ENCODE data around the gene MKNK1.

The MKNK1 gene

GRCh38 chr1:46619656-46620258 lies 15.7 kb upstream of the MKNK1 start:
- ChIA-PET CTCF (interaction anchor here (3.1 kb wide), 1 partner anchor 105 kb away, joined by 16 read pairs; no protein-coding TSS in a partner anchor), POLR2A (interaction anchor here (8.9 kb wide), 1 partner anchor 15 kb away, joined by 77 read pairs; the partner anchor contains the start of gene MKNK1)
- no peak overlapping the region for H3K27ac ChIP-seq (ENCODE audit: extremely low read depth, low read depth, low read length)

GRCh38 chr1:46618754-46619415 lies 14.8 kb upstream of the MKNK1 start:
- no peaks in the 10 kb centered on the region for H3K36me3 ChIP-seq (ENCODE audit: control insufficient read depth in 2 of 2, insufficient read depth in 1 of 2, low read length in 2 of 2)

More at GRCh38 chr1:46619656-46620258, 15.7 kb upstream of the MKNK1 start:
- H3K9me3 ChIP-seq (ENCODE audit: control insufficient read depth, insufficient read depth, low read depth, low read length), result no peaks in the 10 kb centered on the region
- H3K4me3 ChIP-seq (ENCODE audit: low read depth, low read length), result no peak overlapping the region
- H3K4me1 ChIP-seq (ENCODE audit: control insufficient read depth, insufficient read depth, low read length), result 0 out of 2 replicates have a peak, but pooled peaks cover 3% of the 10 kb centered on the region
- TF ChIP-seq ZNF184 (tag by site-specific recombination; IDR thresholded peaks at IDR 0.05) (no peak), KLF16 (tag by site-specific recombination; IDR thresholded peaks at IDR 0.05) (no peak), PRDM1 (tag by site-specific recombination; IDR thresholded peaks at IDR 0.05) (no peak), BCL6B (tag by site-specific recombination; IDR thresholded peaks at IDR 0.05) (no peak), ZNF785 (tag by site-specific recombination; IDR thresholded peaks at IDR 0.05) (no peak)
- H3K36me3 ChIP-seq (ENCODE audit: control insufficient read depth in 2 of 2, insufficient read depth in 1 of 2, low read length in 2 of 2), result no peaks in the 10 kb centered on the region

More at GRCh38 chr1:46618754-46619415, 14.8 kb upstream of the MKNK1 start:
- H3K27ac ChIP-seq (ENCODE audit: extremely low read depth, low read depth, low read length), result no peak overlapping the region
- H3K4me1 ChIP-seq (ENCODE audit: control insufficient read depth, insufficient read depth, low read length), result no peaks in the 10 kb centered on the region
- H3K4me3 ChIP-seq (ENCODE audit: low read depth, low read length), result no peak overlapping the region
- ChIA-PET POLR2A (interaction anchor here (8.9 kb wide), 1 partner anchor 14 kb away, joined by 77 read pairs; the partner anchor contains the start of gene MKNK1), CTCF (interaction anchor here (1.0 to 3.1 kb wide), 3 partner anchors 14 to 172 kb away, joined by 3 to 16 read pairs (median 3); no protein-coding TSS in a partner anchor)
- no peaks in the 10 kb centered on the region for H3K9me3 ChIP-seq (ENCODE audit: control insufficient read depth, insufficient read depth, low read depth, low read length)
- TF ChIP-seq ZSCAN18 (tag by site-specific recombination; IDR thresholded peaks at IDR 0.05) (no peak), SCRT1 (tag by site-specific recombination; IDR thresholded peaks at IDR 0.05; ENCODE audit: borderline replicate concordance) (0 out of 2 replicates have a peak, but pooled peaks have one; percentile 39), BCL6B (tag by site-specific recombination; IDR thresholded peaks at IDR 0.05) (no peak), ZNF791 (tag by site-specific recombination; IDR thresholded peaks at IDR 0.05) (no peak), ZNF623 (tag by site-specific recombination; IDR thresholded peaks at IDR 0.05) (no peak), ZBTB26 (tag by site-specific recombination; optimal IDR thresholded peaks at IDR 0.05) (no peak), ZFP41 (tag by site-specific recombination; IDR thresholded peaks at IDR 0.05; ENCODE audit: borderline replicate concordance) (no peak), SCRT2 (tag by site-specific recombination; IDR thresholded peaks at IDR 0.05) (peak; percentile 84), ZFP3 (tag by site-specific recombination; IDR thresholded peaks at IDR 0.05; ENCODE audit: low read depth) (peak; percentile 51; the same call in 1 of the 2 replicates), HOXA7 (CRISPR knock-in tag; IDR thresholded peaks at IDR 0.05; ENCODE audit: borderline replicate concordance) (no peak)

All from HEK293 (cell line).